Kidney glomerular epithelial cell (primary cell): Measurements from ENCODE around the gene AOC3.

Experiments
- DNase-seq: peaks from one replicate; lab custom pipeline; 2025; lab: John Stamatoyannopoulos, UW

The AOC3 gene, protein sequence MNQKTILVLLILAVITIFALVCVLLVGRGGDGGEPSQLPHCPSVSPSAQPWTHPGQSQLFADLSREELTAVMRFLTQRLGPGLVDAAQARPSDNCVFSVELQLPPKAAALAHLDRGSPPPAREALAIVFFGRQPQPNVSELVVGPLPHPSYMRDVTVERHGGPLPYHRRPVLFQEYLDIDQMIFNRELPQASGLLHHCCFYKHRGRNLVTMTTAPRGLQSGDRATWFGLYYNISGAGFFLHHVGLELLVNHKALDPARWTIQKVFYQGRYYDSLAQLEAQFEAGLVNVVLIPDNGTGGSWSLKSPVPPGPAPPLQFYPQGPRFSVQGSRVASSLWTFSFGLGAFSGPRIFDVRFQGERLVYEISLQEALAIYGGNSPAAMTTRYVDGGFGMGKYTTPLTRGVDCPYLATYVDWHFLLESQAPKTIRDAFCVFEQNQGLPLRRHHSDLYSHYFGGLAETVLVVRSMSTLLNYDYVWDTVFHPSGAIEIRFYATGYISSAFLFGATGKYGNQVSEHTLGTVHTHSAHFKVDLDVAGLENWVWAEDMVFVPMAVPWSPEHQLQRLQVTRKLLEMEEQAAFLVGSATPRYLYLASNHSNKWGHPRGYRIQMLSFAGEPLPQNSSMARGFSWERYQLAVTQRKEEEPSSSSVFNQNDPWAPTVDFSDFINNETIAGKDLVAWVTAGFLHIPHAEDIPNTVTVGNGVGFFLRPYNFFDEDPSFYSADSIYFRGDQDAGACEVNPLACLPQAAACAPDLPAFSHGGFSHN

GRCh38 chr17:42850954-42851353, at the start of gene AOC3:
AOC3 (plus strand) TSS chr17:42851199; CDS start chr17:42851344, 145 bp downstream.
- no peak for DNase-seq

DNA sequence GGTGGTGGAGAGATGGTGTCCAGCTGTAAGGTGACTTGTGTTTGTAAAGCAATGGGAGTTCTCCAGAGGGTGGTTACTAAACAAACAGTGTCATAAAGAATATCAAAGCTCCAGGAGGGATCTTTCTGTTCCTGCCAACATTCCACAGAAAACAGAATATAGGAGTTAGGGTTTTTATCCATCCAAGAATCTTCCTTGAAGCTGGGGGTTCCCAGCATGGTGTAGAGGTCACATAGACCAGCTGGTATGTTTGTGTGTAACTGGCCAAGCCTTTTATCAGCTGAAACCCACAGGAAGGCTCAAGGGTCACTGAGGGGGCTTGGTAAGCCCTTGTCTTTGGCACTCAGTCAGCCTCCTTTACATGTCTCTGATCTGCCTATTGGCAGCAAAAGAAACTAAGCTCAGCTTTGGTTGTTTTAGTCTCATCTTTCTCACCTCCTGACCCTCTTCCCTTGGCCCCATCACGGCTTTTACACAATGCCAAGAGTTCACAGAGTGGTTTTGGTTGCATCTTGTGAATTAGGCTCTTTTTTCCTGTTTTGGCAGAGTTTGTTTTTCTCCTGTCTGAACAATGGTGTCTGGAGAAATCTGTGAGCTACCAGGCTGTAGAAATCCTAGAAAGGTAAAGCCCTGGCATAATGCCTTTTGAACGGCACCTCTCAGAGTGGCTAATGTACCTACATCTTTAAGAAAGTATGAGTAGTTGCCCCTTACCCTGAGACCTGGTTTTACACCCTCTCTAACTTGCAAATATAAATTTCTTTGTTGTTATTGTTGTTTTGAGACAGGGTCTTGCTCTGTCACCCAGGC, 47.7 kb upstream of the AOC3 start:
- DNase-seq = no peak

- DNase-seq = no peak
Measured at GRCh38 chr17:42804918-42805367, 46.1 kb upstream of the AOC3 start.

GRCh38 chr17:42806249-42806648, 44.8 kb upstream of the AOC3 start:
- no peak for DNase-seq

DNA sequence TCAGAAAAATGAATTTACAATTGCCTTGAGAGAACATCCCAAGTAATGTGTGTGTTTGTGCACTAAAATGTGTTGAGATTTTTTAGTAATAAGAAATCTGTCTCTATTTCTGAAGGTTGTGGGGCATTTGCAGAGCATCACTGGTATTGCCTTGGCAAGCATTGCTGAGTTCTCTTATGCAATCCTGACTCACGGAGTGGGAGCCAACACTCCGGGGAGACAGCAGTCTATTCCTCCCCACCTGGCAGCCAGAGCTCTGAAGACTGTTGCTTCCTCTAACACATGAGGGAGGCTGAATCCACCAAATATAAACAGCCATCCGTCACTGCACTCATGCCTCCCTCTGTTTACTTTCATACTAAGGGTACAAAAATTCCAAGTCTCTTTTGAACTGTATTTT, 41.7 kb upstream of the AOC3 start:
- peak; percentile 33 for DNase-seq

DNA sequence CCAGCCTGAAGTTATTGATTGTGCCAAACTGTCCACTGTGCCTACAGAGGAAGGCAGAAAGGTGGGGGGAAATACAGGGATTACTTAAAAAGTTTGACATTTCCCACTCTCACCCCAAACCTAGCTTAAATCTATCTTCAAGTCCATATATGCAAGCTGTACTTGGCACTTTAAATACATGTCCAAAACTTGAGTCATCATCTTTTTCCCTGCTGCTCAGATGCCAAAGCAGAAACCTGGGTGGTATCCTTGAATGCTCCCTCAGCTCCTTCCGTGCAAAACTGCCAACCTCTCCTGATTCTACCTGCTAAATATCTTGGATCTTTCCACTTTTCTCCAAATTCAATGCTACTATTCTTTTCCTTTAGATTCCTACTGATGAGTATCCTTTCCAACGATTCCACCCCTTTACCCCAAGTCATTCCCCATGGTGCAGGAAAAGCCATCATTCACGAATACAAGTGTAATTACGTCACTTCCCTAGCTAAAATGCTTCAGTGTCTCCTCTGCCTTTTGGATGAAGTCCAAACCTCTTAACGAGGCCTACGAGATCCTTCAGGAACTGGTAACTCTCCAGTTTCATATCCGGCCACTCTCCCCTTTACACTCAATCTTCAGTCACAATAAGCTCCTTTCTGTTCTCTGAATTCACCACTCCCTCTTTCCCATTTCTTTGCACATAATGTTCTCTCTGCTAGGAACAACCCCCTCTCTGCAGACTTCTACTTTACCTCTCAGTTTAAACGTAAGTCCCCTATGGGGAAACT, 36.2 kb upstream of the AOC3 start:
- no peak for DNase-seq

DNA sequence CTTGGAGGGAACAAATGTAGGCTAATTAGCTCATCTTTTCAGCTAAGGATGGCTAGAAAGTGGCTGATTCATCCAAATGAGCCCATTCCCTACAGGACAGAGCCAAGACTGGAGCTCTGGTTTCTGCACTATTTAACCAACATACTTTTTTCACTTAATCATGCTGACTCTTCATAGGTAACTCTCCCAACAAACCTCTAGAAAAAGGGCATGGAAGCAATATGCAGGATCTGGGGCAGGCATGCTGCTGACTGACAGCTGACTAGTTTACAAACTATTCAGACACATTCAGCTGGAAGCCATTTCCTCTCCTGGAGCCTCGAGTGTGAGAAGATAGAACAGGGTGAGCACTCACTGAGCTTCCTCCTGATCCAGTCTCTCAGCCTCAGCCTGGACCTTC, 33.1 kb upstream of the AOC3 start:
- DNase-seq = no peak

- no peak for DNase-seq
Measured at GRCh38 chr17:42818379-42818778, 32.6 kb upstream of the AOC3 start.

- DNase-seq = peak; percentile 56
Measured at GRCh38 chr17:42819939-42820535, 31.0 kb upstream of the AOC3 start.

- no peak for DNase-seq
Measured at GRCh38 chr17:42821176-42821575, 29.8 kb upstream of the AOC3 start.

DNA sequence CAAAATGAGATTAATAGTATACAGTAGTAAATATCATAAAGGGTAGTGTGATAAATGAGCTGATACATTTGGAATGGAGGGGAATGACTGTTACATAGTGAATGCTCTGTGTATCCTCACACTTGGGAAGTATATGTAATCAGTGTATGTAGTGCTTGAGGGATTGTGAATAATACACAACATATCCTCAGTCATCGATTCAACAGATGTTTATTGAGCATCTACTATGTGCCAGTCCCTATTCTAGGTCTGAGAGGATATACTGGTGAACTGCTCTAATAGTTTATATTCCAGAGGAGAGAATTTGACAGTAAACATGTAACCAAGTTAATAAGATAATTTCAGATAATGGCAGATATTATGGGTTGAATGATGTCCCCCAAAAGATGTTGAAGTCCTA, 23.5 kb upstream of the AOC3 start:
- no peak for DNase-seq

- no peak for DNase-seq
Measured at GRCh38 chr17:42830971-42831370, 20.0 kb upstream of the AOC3 start.

GRCh38 chr17:42832213-42832933, 18.6 kb upstream of the AOC3 start:
- no peak for DNase-seq

- DNase-seq = peak; percentile 83
Measured at GRCh38 chr17:42832934-42833766, 17.8 kb upstream of the AOC3 start, which contains the start of gene PSME3. PSME3 (plus strand) TSS chr17:42833397; CDS start chr17:42833632, 235 bp downstream.

- no peak for DNase-seq
Measured at GRCh38 chr17:42833767-42834422, 17.1 kb upstream of the AOC3 start.

DNA sequence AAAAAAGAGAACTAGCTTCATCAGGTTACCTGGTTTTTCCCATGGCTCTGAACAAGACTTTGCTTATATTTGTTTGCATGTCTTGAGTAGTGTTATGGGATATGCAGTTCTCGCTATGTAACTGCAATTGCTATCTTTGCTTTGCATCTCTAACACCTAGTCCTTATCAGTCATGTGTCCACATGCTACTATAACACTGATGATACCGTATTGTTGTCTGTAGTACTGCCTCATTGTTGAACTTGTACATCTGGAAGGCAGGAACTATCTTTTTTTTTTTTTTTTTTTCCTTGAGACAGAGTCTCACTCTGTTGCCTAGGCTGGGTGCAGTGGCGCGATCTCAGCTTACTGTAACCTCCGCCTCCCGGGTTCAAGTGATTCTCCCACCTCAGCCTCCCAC, 15.3 kb upstream of the AOC3 start:
- DNase-seq = no peak

GRCh38 chr17:42841975-42842685, 8.9 kb upstream of the AOC3 start:
- DNase-seq = no peak

DNA sequence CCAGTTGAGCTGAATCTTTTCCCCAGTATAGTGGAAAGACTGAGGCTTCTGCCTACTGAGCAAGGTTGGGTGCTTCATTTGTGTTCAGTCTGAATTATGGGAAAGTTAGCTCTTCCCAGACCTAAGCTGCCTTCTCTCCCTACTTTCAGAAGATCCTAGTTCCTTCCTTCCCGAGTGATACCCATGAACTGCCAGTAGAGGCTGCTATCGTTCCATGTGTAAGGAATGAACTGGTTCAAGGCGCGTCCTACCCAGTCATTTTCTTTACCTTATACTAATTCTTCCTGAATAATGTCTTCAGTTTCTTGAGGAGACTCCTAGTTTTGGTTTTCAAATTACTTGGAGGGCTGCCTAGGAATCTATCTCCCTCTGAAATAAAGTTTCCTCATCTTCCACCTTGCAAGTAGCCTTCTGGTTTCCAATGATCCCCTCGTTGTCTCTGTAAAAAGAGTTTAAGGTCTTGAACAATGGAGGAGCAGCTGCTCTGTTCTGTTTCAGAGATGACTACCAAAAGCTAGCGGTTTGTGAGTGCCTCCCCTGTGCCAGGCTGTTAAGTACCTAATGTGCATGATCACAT, 7.6 kb upstream of the AOC3 start:
- peak; percentile 59 for DNase-seq
